ENCODE data around the gene ARHGAP10.

- TF ChIP-seq CTCF (IDR thresholded peaks at IDR 0.05; ENCODE audit: borderline replicate concordance, extremely low read depth, low read length, poor library complexity, severe bottlenecking) (no peak), EZH2 (IDR thresholded peaks at IDR 0.05; ENCODE audit: borderline replicate concordance, low read depth, low read length, severe bottlenecking) (no peak)
These were observed 28.3 kb downstream of the ARHGAP10 start for GRCh38 chr4:147760176-147760575.

All from DND-41 (cell line).